ENCODE measurements around the gene BAZ1A.

DNA sequence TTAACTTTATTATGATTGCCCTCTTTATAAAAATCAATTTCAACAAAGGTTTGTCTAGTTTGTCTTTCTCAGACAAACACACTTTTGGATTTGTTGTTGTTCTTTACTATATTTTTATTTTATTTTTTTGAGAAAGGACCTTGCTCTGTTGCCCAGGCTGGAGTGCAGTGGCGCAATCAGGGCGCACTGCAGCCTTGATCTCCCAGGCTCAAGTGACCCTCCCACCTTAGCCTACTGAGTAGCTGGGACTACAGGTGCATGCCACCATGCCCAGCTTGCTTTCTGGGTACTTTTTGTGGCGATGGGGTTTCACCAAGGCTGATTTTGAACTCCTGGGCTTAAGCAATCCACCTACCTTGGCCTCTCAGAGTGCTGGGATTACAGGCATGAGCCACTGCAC lies 96.4 kb downstream of the BAZ1A start:
- TF ChIP-seq, protein P1, sequence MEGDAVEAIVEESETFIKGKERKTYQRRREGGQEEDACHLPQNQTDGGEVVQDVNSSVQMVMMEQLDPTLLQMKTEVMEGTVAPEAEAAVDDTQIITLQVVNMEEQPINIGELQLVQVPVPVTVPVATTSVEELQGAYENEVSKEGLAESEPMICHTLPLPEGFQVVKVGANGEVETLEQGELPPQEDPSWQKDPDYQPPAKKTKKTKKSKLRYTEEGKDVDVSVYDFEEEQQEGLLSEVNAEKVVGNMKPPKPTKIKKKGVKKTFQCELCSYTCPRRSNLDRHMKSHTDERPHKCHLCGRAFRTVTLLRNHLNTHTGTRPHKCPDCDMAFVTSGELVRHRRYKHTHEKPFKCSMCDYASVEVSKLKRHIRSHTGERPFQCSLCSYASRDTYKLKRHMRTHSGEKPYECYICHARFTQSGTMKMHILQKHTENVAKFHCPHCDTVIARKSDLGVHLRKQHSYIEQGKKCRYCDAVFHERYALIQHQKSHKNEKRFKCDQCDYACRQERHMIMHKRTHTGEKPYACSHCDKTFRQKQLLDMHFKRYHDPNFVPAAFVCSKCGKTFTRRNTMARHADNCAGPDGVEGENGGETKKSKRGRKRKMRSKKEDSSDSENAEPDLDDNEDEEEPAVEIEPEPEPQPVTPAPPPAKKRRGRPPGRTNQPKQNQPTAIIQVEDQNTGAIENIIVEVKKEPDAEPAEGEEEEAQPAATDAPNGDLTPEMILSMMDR (conservative IDR thresholded peaks at IDR 0.05) = no peak
- TF ChIP-seq EZH2 (IDR thresholded peaks at IDR 0.05; ENCODE audit: low read depth) = no peak
